CD14-positive monocyte (primary cell): Measurements from ENCODE around the gene ADCY2. TPM values are rescaled to one million over a fixed set of nuclear protein-coding genes. Genes with fewer than 3 reads are reported as not detected.

Source experiments
- DNase-seq, 3 donors: peaks; one replicate each; pipeline ENCODE4 v3.0.0-alpha.2; 2011 to 2022
- H2AFZ ChIP-seq: 2 replicates; pipeline ENCODE4 v1.6.0; 2012; ENCODE audit warnings: mild to moderate bottlenecking, low read depth, low read length, inconsistent platforms; ENCODE audit not compliant: insufficient read depth, poor library complexity, severe bottlenecking
- H3K27ac ChIP-seq, 2 donors: 1 replicate in 1 of 2; 2 replicates in 1 of 2; pipeline ENCODE4 v1.5.1; 2012 to 2013; ENCODE audit warnings: low read length in 2 of 2, control low read depth in 1 of 2, inconsistent platforms in 1 of 2, low read depth in 1 of 2, mild to moderate bottlenecking in 1 of 2
- H3K27me3 ChIP-seq, 2 donors: one replicate each; pipeline versions ENCODE4 v1.6.0 to v1.6.1; 2011 to 2013; ENCODE audit warnings: low read length in 2 of 2; ENCODE audit not compliant: control insufficient read depth in 2 of 2, insufficient read depth in 2 of 2
- H3K36me3 ChIP-seq, 2 donors: replicated peaks in 1 of 2; 1 replicate in 1 of 2; 2 replicates in 1 of 2; pipeline versions ENCODE4 v1.5.1 to v1.6.1; 2012 to 2013; ENCODE audit warnings: low read length in 2 of 2, control low read depth in 1 of 2, inconsistent platforms in 1 of 2, mild to moderate bottlenecking in 1 of 2; ENCODE audit not compliant: insufficient read depth in 2 of 2, control insufficient read depth in 1 of 2
- H3K4me1 ChIP-seq, 2 donors: 1 replicate in 1 of 2; 2 replicates in 1 of 2; pipeline versions ENCODE4 v1.5.1 to v1.6.1; 2012 to 2013; ENCODE audit warnings: low read length in 2 of 2, control low read depth in 1 of 2, inconsistent platforms in 1 of 2, mild to moderate bottlenecking in 1 of 2, moderate library complexity in 1 of 2; ENCODE audit not compliant: insufficient read depth in 2 of 2, control insufficient read depth in 1 of 2
- H3K4me2 ChIP-seq: replicated peaks from 2 replicates; pipeline ENCODE3; 2012; ENCODE audit warnings: low read length, moderate library complexity, mild to moderate bottlenecking; ENCODE audit not compliant: poor library complexity, severe bottlenecking; ENCODE audit errors: extremely low read depth
- H3K4me3 ChIP-seq, 3 experiments: fragments of 200-600 bp in 1 of 3; sonication (generic) in 1 of 3; replicated peaks in 1 of 3; 1 replicate in 2 of 3; 2 replicates in 1 of 3; pipeline ENCODE4 v1.5.1; 2011 to 2013; ENCODE audit warnings: low read length in 3 of 3, mild to moderate bottlenecking in 3 of 3, control low read depth in 2 of 3, low read depth in 2 of 3, inconsistent platforms in 1 of 3, moderate library complexity in 1 of 3
- H3K79me2 ChIP-seq: 2 replicates; pipeline ENCODE4 v1.6.0; 2012; ENCODE audit warnings: mild to moderate bottlenecking, control low read depth, inconsistent platforms, low read length, moderate library complexity; ENCODE audit not compliant: insufficient read depth
- H3K9ac ChIP-seq: 2 replicates; pipeline ENCODE4 v1.6.0; 2017; ENCODE audit warnings: low read length, mild to moderate bottlenecking; ENCODE audit not compliant: insufficient read depth, poor library complexity, severe bottlenecking
- H3K9me3 ChIP-seq, 2 donors: replicated peaks in 1 of 2; 1 replicate in 1 of 2; 2 replicates in 1 of 2; pipeline versions ENCODE4 v1.5.1 to v1.6.1; 2012 to 2013; ENCODE audit warnings: low read length in 2 of 2, control low read depth in 1 of 2; ENCODE audit not compliant: control insufficient read depth in 1 of 2, insufficient read depth in 1 of 2
- H4K20me1 ChIP-seq: 2 replicates; pipeline ENCODE4 v1.6.0; 2012; ENCODE audit warnings: mild to moderate bottlenecking, low read length, control low read depth, moderate library complexity; ENCODE audit not compliant: insufficient read depth
- H3K27ac Mint-ChIP-seq, 7 donors: one replicate each; pipeline ENCODE4 v1.8.0; 2020; ENCODE audit warnings: mild to moderate bottlenecking in 7 of 7, mixed read lengths in 7 of 7, moderate library complexity in 6 of 7, inconsistent platforms in 2 of 7
- H3K27me3 Mint-ChIP-seq, 3 donors: one replicate each; pipeline ENCODE4 v1.8.0; 2021 to 2022; ENCODE audit warnings: low read depth in 3 of 3, mild to moderate bottlenecking in 3 of 3, mixed read lengths in 3 of 3, moderate library complexity in 3 of 3, inconsistent platforms in 1 of 3
- H3K36me3 Mint-ChIP-seq, 2 donors: one replicate each; pipeline ENCODE4 v1.8.0; 2020; ENCODE audit warnings: mixed read lengths in 2 of 2, inconsistent platforms in 1 of 2, mild to moderate bottlenecking in 1 of 2
- H3K4me1 Mint-ChIP-seq: one replicate; pipeline ENCODE4 v1.8.0; 2020; ENCODE audit warnings: mild to moderate bottlenecking, mixed read lengths
- H3K4me3 Mint-ChIP-seq, 2 donors: one replicate each; pipeline ENCODE4 v1.8.0; 2020; ENCODE audit warnings: mild to moderate bottlenecking in 2 of 2, mixed read lengths in 2 of 2, moderate library complexity in 1 of 2
- H3K9me3 Mint-ChIP-seq, 7 donors: one replicate each; pipeline ENCODE4 v1.8.0; 2020 to 2022; ENCODE audit warnings: mixed read lengths in 7 of 7, mild to moderate bottlenecking in 6 of 7, moderate library complexity in 6 of 7, inconsistent platforms in 2 of 7
- WGBS: methylation state at CpG from one replicate; pipeline ENCODE4 v1.1.5; 2013; ENCODE audit warnings: missing lambda C conversion rate; ENCODE audit not compliant: insufficient coverage; 5-methylcytosine and 5-hydroxymethylcytosine counted together
- intact Hi-C, 2 donors: fragments of 100-400 bp; cut with micrococcal nuclease; formaldehyde crosslinking; loops; one replicate each; pipeline versions ENCODE4 v1.15.0 to v1.15.1; 2023
- polyA plus RNA-seq, 3 donors: library from polyadenylated mRNA; depleted of rRNA in 1 of 3; unstranded in 2 of 3; stranded (reverse) in 1 of 3; fragments of 300-500 nt in 2 of 3; fragments of >200 nt in 1 of 3; fragmentation: Illumina TruSeq in 2 of 3; gene quantifications; 1 replicate in 2 of 3; 2 replicates in 1 of 3; pipeline ENCODE4 v1.2.3, GENCODE V29; 2012 to 2021
- TF ChIP-seq, protein P1 (sequence below): fragments of 200-600 bp; IDR thresholded peaks from one replicate; pipeline ENCODE4 v1.8.0; 2022; ENCODE audit warnings: antibody characterized with exemption, mild to moderate bottlenecking

Gene ADCY2
- polyA plus RNA-seq, 3 donors: not detected

DNA sequence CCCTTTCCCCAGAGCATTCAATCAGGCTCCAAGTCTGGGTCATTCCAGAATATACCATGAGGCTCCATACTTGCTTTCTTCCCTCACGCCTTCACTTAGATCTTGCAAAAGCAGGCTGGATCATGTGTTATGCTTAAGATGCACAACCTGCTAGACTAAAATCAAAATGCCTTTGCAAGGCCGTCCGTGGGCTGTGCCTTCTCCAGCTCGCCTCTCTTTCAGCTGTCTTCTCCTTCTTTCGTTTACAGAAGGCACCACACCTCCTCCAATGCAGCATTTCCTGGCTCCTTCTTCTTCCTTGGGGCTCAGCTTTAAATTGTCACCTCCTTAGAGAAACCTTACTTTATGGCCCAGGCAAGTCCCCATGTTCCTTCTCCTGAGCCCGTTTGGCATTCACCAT is 150.6 kb downstream of the ADCY2 start:
- no peaks in the 10 kb centered on the region for H3K36me3 ChIP-seq
- no peaks in the 10 kb centered on the region for H3K9me3 ChIP-seq
- H3K27ac ChIP-seq: no peak overlapping the region
- no peak for DNase-seq
- WGBS: 69% methylated on average over 4 of the region's 6 CpGs
- no peaks in the 10 kb centered on the region for H3K27me3 Mint-ChIP-seq
- peak overlapping the region in 1 of 7 donors; percentile 26 for H3K27ac Mint-ChIP-seq
- H3K4me2 ChIP-seq: no peak overlapping the region
- H3K27me3 ChIP-seq: no peaks in the 10 kb centered on the region
- no peaks in the 10 kb centered on the region for H3K4me1 Mint-ChIP-seq
- no peak overlapping the region for H3K4me3 Mint-ChIP-seq
- H3K4me1 ChIP-seq: no peaks in the 10 kb centered on the region
- no peak overlapping the region for H2AFZ ChIP-seq
- H3K9ac ChIP-seq: no peak overlapping the region
- TF ChIP-seq, protein P1, sequence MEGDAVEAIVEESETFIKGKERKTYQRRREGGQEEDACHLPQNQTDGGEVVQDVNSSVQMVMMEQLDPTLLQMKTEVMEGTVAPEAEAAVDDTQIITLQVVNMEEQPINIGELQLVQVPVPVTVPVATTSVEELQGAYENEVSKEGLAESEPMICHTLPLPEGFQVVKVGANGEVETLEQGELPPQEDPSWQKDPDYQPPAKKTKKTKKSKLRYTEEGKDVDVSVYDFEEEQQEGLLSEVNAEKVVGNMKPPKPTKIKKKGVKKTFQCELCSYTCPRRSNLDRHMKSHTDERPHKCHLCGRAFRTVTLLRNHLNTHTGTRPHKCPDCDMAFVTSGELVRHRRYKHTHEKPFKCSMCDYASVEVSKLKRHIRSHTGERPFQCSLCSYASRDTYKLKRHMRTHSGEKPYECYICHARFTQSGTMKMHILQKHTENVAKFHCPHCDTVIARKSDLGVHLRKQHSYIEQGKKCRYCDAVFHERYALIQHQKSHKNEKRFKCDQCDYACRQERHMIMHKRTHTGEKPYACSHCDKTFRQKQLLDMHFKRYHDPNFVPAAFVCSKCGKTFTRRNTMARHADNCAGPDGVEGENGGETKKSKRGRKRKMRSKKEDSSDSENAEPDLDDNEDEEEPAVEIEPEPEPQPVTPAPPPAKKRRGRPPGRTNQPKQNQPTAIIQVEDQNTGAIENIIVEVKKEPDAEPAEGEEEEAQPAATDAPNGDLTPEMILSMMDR: no peak
- no peak overlapping the region for H3K4me3 ChIP-seq
- H3K9me3 Mint-ChIP-seq: peaks cover 0 to 2% (median 0%) of the 10 kb centered on the region in 7 donors
- H4K20me1 ChIP-seq: no peaks in the 10 kb centered on the region
- H3K36me3 Mint-ChIP-seq: no peaks in the 10 kb centered on the region
- no peaks in the 10 kb centered on the region for H3K79me2 ChIP-seq
- intact Hi-C loops: no loop called here

DNA sequence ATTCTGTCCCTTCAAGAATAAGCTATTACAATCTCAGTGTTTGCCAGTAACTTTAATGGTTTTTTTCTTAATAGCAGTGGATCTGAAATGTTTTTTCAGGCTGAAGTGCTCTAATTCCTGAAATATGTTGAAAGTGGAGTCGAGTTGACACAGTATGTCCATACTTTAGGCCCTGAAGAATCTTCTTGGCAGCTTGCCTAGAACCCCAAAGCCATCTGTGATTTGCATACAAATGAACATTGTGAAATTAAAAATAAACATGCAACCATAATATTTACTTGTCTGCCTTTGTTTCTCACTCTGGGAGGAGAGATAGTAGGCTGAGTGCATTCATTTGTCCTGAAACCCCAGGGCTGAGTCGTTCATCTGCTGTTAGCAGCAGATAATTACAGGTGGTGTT is 152.7 kb downstream of the ADCY2 start:
- 80% methylated on average over 1 of the region's 2 CpGs for WGBS
- no peaks in the 10 kb centered on the region for H3K36me3 ChIP-seq
- intact Hi-C loops: no loop called here
- H3K27me3 ChIP-seq: no peaks in the 10 kb centered on the region
- no peak for DNase-seq
- no peaks in the 10 kb centered on the region for H3K4me1 Mint-ChIP-seq
- no peak overlapping the region for H3K4me3 ChIP-seq
- no peak overlapping the region for H2AFZ ChIP-seq
- no peaks in the 10 kb centered on the region for H3K79me2 ChIP-seq
- H3K4me3 Mint-ChIP-seq: no peak overlapping the region
- H3K4me2 ChIP-seq: no peak overlapping the region
- H3K9me3 ChIP-seq: no peaks in the 10 kb centered on the region
- H4K20me1 ChIP-seq: no peaks in the 10 kb centered on the region
- H3K27me3 Mint-ChIP-seq: no peaks in the 10 kb centered on the region
- peaks cover 0 to 2% (median 0%) of the 10 kb centered on the region in 7 donors for H3K9me3 Mint-ChIP-seq
- no peaks in the 10 kb centered on the region for H3K4me1 ChIP-seq
- TF ChIP-seq, protein P1: no peak
- H3K9ac ChIP-seq: no peak overlapping the region
- H3K27ac Mint-ChIP-seq: no peak overlapping the region
- no peak overlapping the region for H3K27ac ChIP-seq
- no peaks in the 10 kb centered on the region for H3K36me3 Mint-ChIP-seq
